H9 (cell line): ENCODE results near the gene AGAP3. TPM values are rescaled to one million over a fixed set of nuclear protein-coding genes. Genes with fewer than 3 reads are reported as not detected.
A peak's percentile ranks its signal among the peaks of the same experiment; 100 is the strongest.

Experiments
- DNase-seq: peaks from one replicate; pipeline ENCODE4 v3.0.0-alpha.2; 2017
- H2AFZ ChIP-seq: one replicate; pipeline ENCODE4 v1.6.1; 2013; ENCODE audit warnings: mild to moderate bottlenecking, low read length, control low read depth, moderate library complexity
- H2AK5ac ChIP-seq: 2 replicates; pipeline ENCODE4 v1.6.1; 2013; ENCODE audit warnings: low read length, control low read depth, mixed read lengths; ENCODE audit not compliant: insufficient read length
- H2BK120ac ChIP-seq: one replicate; pipeline ENCODE4 v1.6.1; 2013; ENCODE audit warnings: low read depth, mild to moderate bottlenecking, low read length, control low read depth, inconsistent platforms; ENCODE audit not compliant: poor library complexity, severe bottlenecking
- H2BK12ac ChIP-seq: 2 replicates; pipeline ENCODE4 v1.6.1; 2013; ENCODE audit warnings: low read length, control low read depth, mixed read lengths, low read depth; ENCODE audit not compliant: insufficient read length
- H2BK15ac ChIP-seq: 2 replicates; pipeline ENCODE4 v1.6.1; 2013; ENCODE audit warnings: low read depth, low read length, control low read depth
- H2BK20ac ChIP-seq: one replicate; pipeline ENCODE4 v1.6.1; 2013; ENCODE audit warnings: low read depth, mild to moderate bottlenecking, low read length, control low read depth, inconsistent platforms; ENCODE audit not compliant: poor library complexity, severe bottlenecking
- H2BK5ac ChIP-seq: 2 replicates; pipeline ENCODE4 v1.6.1; 2013; ENCODE audit warnings: low read length, control low read depth, mixed read lengths; ENCODE audit not compliant: insufficient read length
- H3K14ac ChIP-seq: 2 replicates; pipeline ENCODE4 v1.6.1; 2013; ENCODE audit warnings: low read length, control low read depth; ENCODE audit not compliant: insufficient read depth
- H3K18ac ChIP-seq: 2 replicates; pipeline ENCODE4 v1.6.1; 2013; ENCODE audit warnings: low read depth, mild to moderate bottlenecking, mixed read lengths, low read length, control low read depth; ENCODE audit not compliant: insufficient read length
- H3K23ac ChIP-seq: 2 replicates; pipeline ENCODE4 v1.6.1; 2013; ENCODE audit warnings: low read length, control low read depth, mixed read lengths, low read depth; ENCODE audit not compliant: insufficient read length
- H3K23me2 ChIP-seq: 2 replicates; pipeline ENCODE4 v1.6.1; 2013; ENCODE audit warnings: low read depth, mild to moderate bottlenecking, mixed read lengths, low read length, control low read depth; ENCODE audit not compliant: insufficient read length, poor library complexity, severe bottlenecking
- H3K27ac ChIP-seq: 2 replicates; pipeline ENCODE4 v1.5.1; 2013; ENCODE audit warnings: low read length, control low read depth, mixed read lengths, low read depth; ENCODE audit not compliant: insufficient read length
- H3K27me3 ChIP-seq: 2 replicates; pipeline ENCODE4 v1.6.1; 2013; ENCODE audit warnings: low read length, control low read depth, inconsistent platforms; ENCODE audit not compliant: insufficient read depth
- H3K4ac ChIP-seq: 2 replicates; pipeline ENCODE4 v1.6.1; 2013; ENCODE audit warnings: low read depth, mild to moderate bottlenecking, control low read depth, inconsistent platforms, low read length, moderate library complexity
- H3K4me1 ChIP-seq: 2 replicates; pipeline ENCODE4 v1.6.1; 2013; ENCODE audit warnings: low read length, control low read depth, inconsistent platforms; ENCODE audit not compliant: insufficient read depth
- H3K4me2 ChIP-seq: 2 replicates; pipeline ENCODE4 v1.6.1; 2013; ENCODE audit warnings: low read length, control low read depth, mixed read lengths; ENCODE audit not compliant: insufficient read length, insufficient read depth
- H3K56ac ChIP-seq: 2 replicates; pipeline ENCODE4 v1.6.1; 2013; ENCODE audit warnings: low read depth, mild to moderate bottlenecking, mixed read lengths, low read length, control low read depth; ENCODE audit not compliant: insufficient read length
- H3K79me1 ChIP-seq: 2 replicates; pipeline ENCODE4 v1.6.1; 2013; ENCODE audit warnings: low read depth, mild to moderate bottlenecking, moderate library complexity, low read length, control low read depth, inconsistent platforms; ENCODE audit not compliant: insufficient read depth, poor library complexity, severe bottlenecking
- H3K79me2 ChIP-seq: 2 replicates; pipeline ENCODE4 v1.6.1; 2013; ENCODE audit warnings: low read length, control low read depth, inconsistent platforms; ENCODE audit not compliant: insufficient read depth
- H3K9ac ChIP-seq: 2 replicates; pipeline ENCODE4 v1.6.1; 2013; ENCODE audit warnings: low read length, control low read depth, mixed read lengths; ENCODE audit not compliant: insufficient read length; ENCODE audit errors: extremely low read depth
- H3K9me3 ChIP-seq: one replicate; pipeline ENCODE4 v1.6.1; 2013; ENCODE audit warnings: low read depth, low read length, inconsistent platforms; ENCODE audit not compliant: control insufficient read depth
- H3T11ph ChIP-seq: one replicate; pipeline ENCODE4 v1.6.1; 2013; ENCODE audit warnings: mild to moderate bottlenecking, low read length, control low read depth, inconsistent platforms
- H4K20me1 ChIP-seq: one replicate; pipeline ENCODE4 v1.6.1; 2013; ENCODE audit not compliant: control insufficient read depth, insufficient read length, insufficient read depth
- H4K5ac ChIP-seq: 2 replicates; pipeline ENCODE4 v1.6.1; 2013; ENCODE audit warnings: low read depth, mild to moderate bottlenecking, mixed read lengths, low read length, control low read depth; ENCODE audit not compliant: insufficient read length
- H4K8ac ChIP-seq: replicated peaks from 2 replicates; pipeline ENCODE4 v1.6.1; 2013; ENCODE audit warnings: low read length, control low read depth, mixed read lengths, low read depth; ENCODE audit not compliant: insufficient read length
- H4K91ac ChIP-seq: 2 replicates; pipeline ENCODE4 v1.6.1; 2013; ENCODE audit warnings: low read depth, mild to moderate bottlenecking, moderate library complexity, mixed read lengths, low read length, control low read depth; ENCODE audit not compliant: insufficient read length
- H3K27ac Mint-ChIP-seq, 3 experiments: 2 replicates in 2 of 3; 3 replicates in 1 of 3; pipeline ENCODE4 v1.8.0; 2020 to 2021; ENCODE audit warnings: mixed read lengths in 3 of 3, mild to moderate bottlenecking in 1 of 3, moderate library complexity in 1 of 3
- H3K27me3 Mint-ChIP-seq: 2 replicates; pipeline ENCODE4 v1.8.0; 2021; ENCODE audit warnings: low read depth, mild to moderate bottlenecking, moderate library complexity, mixed read lengths
- H3K36me3 Mint-ChIP-seq, 3 experiments: 2 replicates in 2 of 3; 3 replicates in 1 of 3; pipeline ENCODE4 v1.8.0; 2020 to 2021; ENCODE audit warnings: low read depth in 3 of 3, mixed read lengths in 3 of 3; ENCODE audit not compliant: insufficient read depth in 1 of 3
- H3K4me1 Mint-ChIP-seq, 2 experiments: 2 replicates each; pipeline ENCODE4 v1.8.0; 2020; ENCODE audit warnings: mixed read lengths in 2 of 2
- H3K4me3 Mint-ChIP-seq, 2 experiments: 2 replicates in 1 of 2; 3 replicates in 1 of 2; pipeline ENCODE4 v1.8.0; 2020 to 2021; ENCODE audit warnings: mild to moderate bottlenecking in 2 of 2, mixed read lengths in 2 of 2, moderate library complexity in 1 of 2
- H3K9me3 Mint-ChIP-seq, 2 experiments: 2 replicates in 1 of 2; 3 replicates in 1 of 2; pipeline ENCODE4 v1.8.0; 2020; ENCODE audit warnings: mild to moderate bottlenecking in 2 of 2, mixed read lengths in 2 of 2, moderate library complexity in 1 of 2
- WGBS: extraction: QIAGEN DNeasy Blood & Tissue Kit; methylation state at CpG from one replicate; pipeline ENCODE4 v1.1.7; 2013; ENCODE audit warnings: missing lambda C conversion rate, low lambda C conversion rate, mixed read lengths; ENCODE audit not compliant: insufficient read length; ENCODE audit errors: extremely low coverage; 5-methylcytosine and 5-hydroxymethylcytosine counted together
- total RNA-seq: library from RNA; stranded (reverse); gene quantifications from 2 replicates; pipeline ENCODE4 v1.2.1, GENCODE V29; 2021
- TF ChIP-seq, protein P1 (sequence below): fragments of 200-600 bp; sonication (generic); conservative IDR thresholded peaks from 3 replicates; pipeline ENCODE4 v1.8.0; 2021; ENCODE audit warnings: antibody characterized with exemption, mild to moderate bottlenecking

AGAP3 gene
- total RNA-seq, 1 experiment from 2014 or later: 97.7 TPM

DNA sequence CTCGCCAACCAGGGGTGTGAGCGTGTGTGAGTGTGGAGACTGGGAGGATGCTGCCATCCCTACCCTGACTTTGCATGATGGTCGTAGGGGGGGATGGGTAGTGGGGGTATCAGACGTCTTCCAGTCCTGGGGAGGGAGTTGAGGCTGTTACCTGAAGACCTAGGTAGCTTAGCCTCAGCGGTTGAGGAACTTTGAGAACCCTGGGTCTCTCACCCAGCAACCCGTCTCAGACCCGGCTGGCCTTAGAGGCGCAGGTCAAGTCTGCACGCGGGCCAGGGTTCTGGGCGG, 24.2 kb upstream of the AGAP3 start:
- no peak overlapping the region for H3K14ac ChIP-seq
- no peak overlapping the region for H2BK5ac ChIP-seq
- Mint-ChIP-seq H3K36me3 (peaks cover 12 to 25% (median 21%) of the 10 kb centered on the region in 3 experiments; a peak in 6 of 7 replicates), H3K27ac (no peak overlapping the region; a peak in 1 of 7 replicates), H3K4me3 (peak overlapping the region; percentile 54 to 91), H3K4me1 (peaks cover 31 to 39% of the 10 kb centered on the region in 2 experiments), H3K9me3 (no peaks in the 10 kb centered on the region; a peak in 1 of 5 replicates), H3K27me3 (peaks cover 3% of the 10 kb centered on the region; the same call in 1 of the 2 replicates)
- no peak overlapping the region for H4K8ac ChIP-seq
- no peaks in the 10 kb centered on the region for H4K20me1 ChIP-seq
- no peak overlapping the region for H3K4ac ChIP-seq
- no peak overlapping the region for H2AK5ac ChIP-seq
- H4K5ac ChIP-seq: no peak overlapping the region
- H2BK20ac ChIP-seq: no peak overlapping the region
- H3K9me3 ChIP-seq: no peaks in the 10 kb centered on the region
- no peak overlapping the region for H3K23ac ChIP-seq
- no CpG with 5 or more reads among the region's 11 CpGs for WGBS
- no peaks in the 10 kb centered on the region for H3K79me1 ChIP-seq
- no peak overlapping the region for H3K9ac ChIP-seq
- no peak overlapping the region for H3K56ac ChIP-seq
- H2BK12ac ChIP-seq: peak overlapping the region; percentile 17
- no peak overlapping the region for H2AFZ ChIP-seq
- TF ChIP-seq, protein P1, sequence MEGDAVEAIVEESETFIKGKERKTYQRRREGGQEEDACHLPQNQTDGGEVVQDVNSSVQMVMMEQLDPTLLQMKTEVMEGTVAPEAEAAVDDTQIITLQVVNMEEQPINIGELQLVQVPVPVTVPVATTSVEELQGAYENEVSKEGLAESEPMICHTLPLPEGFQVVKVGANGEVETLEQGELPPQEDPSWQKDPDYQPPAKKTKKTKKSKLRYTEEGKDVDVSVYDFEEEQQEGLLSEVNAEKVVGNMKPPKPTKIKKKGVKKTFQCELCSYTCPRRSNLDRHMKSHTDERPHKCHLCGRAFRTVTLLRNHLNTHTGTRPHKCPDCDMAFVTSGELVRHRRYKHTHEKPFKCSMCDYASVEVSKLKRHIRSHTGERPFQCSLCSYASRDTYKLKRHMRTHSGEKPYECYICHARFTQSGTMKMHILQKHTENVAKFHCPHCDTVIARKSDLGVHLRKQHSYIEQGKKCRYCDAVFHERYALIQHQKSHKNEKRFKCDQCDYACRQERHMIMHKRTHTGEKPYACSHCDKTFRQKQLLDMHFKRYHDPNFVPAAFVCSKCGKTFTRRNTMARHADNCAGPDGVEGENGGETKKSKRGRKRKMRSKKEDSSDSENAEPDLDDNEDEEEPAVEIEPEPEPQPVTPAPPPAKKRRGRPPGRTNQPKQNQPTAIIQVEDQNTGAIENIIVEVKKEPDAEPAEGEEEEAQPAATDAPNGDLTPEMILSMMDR: no peak
- peak overlapping the region; percentile 58 for H3K4me2 ChIP-seq
- H3T11ph ChIP-seq: no peak overlapping the region
- H3K4me1 ChIP-seq: peaks cover 8% of the 10 kb centered on the region
- H3K79me2 ChIP-seq: no peaks in the 10 kb centered on the region
- H3K27ac ChIP-seq: no peak overlapping the region
- H2BK120ac ChIP-seq: no peak overlapping the region
- no peak for DNase-seq
- H3K27me3 ChIP-seq: no peaks in the 10 kb centered on the region; the same call in 1 of the 2 replicates
- no peak overlapping the region for H4K91ac ChIP-seq
- no peak overlapping the region for H2BK15ac ChIP-seq
- no peak overlapping the region for H3K18ac ChIP-seq
- peaks cover 38% of the 10 kb centered on the region for H3K23me2 ChIP-seq
